GM21825 (cell line): ENCODE measurements around the gene ANO3.

Source experiments
- ATAC-seq: cut with Tn5 transposase; IDR thresholded peaks from one replicate; pipeline ENCODE4 v1.9.1; 2021; ENCODE audit warnings: mild to moderate bottlenecking, moderate library complexity; ENCODE audit not compliant: unreplicated experiment

Gene ANO3

DNA sequence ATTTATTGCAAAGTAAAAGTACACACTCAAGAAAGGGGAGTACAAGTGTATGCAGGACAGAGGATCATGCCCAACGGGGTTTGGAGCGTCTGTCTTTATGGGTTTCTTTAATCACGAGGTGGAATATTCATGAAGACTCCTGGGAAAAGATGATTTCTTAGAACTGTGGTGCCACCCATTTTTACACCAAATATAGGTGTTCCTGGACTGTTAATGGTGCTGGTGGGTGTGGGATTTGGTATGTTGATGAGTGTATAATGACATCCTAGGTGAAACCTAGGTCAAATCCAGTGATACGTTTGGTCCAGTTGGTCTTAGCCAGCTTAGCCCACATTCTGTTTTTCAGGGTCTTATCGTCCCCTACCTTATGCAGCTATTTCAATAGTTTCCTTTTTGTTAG, 21.1 kb downstream of the ANO3 start:
- ATAC-seq, result no peak

DNA sequence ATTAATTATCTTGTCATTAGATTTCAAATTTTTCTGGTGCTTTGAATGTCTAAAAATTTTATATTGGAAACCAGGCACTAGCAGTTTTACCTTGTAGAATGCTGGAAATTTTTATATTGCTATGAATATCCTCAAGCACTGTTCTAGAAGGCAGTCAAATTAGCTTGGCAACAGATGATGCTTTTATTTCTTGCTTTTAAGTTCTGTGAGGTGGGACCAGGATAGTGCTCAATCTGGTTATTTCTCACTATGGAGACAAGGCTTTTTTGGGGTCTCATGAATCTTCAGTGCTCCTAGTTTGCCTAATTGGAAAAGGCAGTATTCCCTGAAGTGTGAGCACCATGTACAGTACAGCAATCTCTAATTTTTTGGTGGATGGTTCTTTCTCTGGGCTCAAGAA, 27.1 kb downstream of the ANO3 start:
- ATAC-seq, result no peak

DNA sequence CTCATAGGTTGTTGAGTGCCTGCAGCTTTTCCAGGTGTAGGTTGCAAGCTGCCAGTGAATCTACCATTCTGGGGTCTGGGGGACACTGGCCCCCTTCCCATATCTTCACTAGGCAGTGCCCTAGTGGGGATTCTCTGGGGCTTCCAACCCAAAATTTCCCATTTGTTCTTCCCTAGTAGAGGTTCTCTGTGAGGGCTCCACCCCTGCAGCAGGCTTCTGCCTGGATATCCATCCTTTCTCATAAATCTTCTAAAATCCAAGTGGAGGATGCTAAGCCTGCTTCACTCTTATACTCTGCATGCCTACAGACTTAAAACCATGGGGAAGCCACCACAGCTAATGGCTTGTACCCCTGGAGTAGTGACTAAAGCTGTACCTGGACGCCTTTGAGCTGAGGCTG, 33.4 kb downstream of the ANO3 start:
- ATAC-seq, result no peak

DNA sequence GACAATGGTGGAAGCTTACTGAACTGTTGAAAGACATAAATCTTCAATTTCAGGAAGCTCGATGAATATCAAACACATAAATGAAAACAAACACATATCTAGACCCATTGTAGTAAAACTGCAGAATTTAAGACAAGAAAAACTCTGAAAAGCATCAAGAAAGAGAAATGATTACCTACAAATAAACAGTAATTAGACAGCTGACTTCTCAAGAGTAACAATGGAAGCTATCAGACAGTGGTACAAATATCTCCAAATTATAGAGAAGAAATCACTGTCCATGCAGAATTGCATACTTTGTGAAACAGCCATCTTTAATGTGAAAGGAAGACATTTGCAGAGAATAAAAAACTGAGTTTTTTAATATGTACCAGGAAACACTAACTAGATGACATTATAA, 45.7 kb downstream of the ANO3 start:
- no peak for ATAC-seq

DNA sequence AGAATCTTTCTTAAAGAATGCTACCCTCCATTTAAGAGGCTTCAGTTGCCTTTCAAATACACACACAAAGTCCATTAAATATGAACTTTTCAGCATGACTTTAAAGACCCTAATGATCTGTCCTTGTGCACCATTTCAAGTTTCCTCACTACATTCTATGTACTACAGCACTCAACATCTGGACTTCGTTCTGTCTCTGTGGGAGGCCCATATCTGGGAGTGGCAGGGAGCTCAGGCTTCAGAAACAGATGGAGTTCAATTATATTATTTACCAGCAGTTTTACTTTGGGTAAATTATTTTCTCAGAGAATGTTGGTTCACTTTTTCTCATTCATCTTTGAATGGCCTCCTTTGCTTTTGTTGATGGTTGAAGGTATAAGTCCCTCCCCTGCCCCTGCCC, 67.4 kb downstream of the ANO3 start:
- no peak for ATAC-seq

DNA sequence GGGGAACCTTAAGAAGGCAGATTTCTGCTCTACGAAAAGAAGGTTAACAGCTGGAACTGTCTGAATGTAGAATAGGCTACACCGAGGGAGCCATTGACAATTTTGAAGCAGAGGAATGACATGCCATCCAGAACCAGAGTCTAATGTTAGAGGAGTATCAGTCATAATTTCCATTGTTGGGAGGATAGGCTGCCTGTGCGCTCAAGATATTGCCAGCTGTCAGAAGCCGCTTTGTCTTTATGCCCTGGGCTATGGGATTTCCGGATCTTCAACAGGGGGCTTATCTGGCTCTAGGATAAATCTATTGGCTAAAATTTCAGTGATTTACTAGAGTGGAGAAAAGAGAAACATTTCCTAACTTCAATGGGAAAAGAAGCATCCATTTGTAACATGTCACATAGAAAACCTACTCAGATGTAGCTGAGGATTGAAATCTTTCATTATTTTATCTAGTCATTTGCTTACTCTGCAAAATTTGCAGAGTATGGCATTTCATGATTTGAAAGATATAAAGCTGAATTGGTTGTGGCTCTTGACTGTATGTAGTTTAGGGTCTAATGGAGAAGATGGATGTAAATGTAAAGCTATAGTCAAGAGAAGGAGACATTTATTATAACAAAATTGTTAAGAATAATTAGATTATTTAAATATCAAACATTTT, 78.9 kb downstream of the ANO3 start:
- no peak for ATAC-seq

DNA sequence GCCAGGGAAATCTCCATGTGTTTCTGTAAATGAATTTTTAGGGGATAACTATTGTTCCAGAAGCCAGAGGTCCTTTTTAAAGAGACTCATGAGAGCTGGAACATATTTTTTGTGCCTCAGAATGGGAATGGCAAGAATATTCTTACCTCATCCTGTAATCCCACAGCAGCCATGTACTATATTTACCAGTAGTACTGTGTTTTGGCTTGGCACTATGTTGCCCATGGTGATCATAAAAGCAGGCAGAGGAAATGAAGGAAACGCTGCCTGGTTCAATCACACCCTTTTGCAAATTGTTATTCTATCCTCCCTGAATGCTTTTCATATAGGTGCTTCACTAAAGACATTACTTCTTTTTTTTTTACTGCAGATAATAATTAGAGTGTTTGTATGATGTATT, 81.0 kb downstream of the ANO3 start:
- ATAC-seq, result no peak

DNA sequence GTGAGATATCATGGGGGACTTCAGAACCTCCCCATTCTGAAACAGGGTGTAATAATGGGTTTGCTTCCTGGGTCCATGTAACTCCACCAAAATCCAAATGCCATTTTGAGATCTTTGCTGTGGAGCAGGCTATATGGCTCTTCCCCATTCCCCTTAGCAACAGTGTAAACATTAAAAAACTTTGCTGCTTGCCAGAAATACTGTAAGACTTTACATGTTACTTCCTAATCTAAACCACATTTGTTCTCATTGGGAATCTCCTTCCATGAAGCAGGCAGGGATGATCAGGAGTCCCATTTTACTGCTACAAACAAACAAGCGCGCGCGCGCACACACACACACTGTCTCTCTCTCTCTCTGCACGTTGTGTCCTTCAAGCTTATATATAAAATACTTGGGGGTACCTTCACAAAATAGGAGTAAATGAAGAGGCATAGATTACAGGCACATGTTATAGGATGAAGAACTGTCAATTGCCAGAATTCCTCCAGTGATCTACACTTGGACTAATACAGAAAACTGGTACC, 86.5 kb downstream of the ANO3 start:
- no peak for ATAC-seq

DNA sequence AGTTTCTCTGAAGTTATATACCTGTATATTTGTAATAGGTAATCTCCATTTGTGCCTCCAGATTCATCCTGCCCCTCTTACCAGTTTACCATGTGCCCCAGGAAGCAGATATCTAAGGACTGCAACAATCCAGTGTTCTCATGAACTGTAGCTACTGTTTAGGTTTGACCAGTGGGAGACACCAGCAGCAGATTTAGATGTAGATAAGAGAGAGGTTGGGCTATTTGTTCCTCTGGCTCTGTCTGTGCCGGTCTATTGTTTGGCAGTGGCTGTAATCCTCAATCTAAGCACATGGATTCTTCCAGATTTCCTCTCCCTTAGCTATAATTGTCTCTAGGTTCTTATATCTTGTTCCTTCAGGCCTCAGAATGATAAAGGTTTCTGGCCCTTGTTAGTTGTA, 88.4 kb downstream of the ANO3 start:
- no peak for ATAC-seq

DNA sequence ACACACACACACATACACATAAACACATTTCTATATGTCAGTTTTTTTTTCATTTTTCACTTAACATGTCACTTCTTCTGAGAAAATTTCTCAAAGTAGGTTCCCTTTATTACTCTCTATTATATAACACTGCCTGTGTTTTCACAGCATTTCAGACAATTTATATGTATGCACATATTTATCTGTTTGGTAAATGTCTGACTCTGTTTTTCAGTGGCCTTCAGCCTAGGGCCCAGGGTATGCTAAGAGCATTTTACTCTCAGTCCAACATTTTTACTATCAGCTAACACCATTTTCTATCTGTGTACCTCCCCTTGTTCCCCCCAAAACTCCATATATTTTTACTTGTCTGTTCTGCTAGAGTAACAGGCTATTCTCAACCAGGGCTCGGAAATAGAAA, 92.3 kb downstream of the ANO3 start:
- ATAC-seq, result no peak

DNA sequence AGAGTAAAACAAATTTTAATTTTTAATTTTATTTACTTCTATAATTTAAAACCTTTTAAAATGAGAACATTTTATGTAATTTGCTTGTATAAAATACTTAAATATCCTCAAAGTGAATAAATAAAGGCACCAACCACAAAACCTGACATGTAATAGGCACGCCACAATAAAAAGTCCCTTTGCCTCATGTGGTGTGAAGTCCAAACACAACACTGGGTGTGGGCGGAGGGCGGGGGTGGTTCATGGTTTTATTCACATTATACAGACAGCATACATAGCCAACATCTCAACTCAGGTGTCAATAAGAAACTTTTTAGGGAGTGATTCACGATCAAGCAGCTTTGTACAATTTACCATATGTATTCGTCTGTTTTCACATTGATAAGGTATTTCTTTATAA, 107.9 kb downstream of the ANO3 start:
- ATAC-seq, result no peak

DNA sequence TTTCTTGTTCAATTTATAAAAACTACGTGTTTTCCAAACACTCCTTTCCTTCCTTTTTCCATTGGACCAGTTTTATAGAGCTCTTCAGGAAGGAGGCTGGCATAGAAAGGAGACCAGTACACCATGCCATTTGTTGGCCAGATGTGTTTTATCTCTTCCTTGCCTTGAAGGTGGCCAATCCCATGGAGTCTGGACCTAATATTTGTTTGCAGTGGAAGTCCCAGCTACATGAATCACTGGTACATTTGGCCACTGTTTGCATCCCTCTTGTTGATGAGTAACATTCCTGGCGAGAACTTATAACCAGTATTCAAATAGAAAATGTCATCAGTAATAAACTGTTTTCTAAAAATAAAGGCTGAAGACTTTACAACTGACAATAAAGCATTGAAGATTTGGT, 110.2 kb downstream of the ANO3 start:
- ATAC-seq, result no peak

DNA sequence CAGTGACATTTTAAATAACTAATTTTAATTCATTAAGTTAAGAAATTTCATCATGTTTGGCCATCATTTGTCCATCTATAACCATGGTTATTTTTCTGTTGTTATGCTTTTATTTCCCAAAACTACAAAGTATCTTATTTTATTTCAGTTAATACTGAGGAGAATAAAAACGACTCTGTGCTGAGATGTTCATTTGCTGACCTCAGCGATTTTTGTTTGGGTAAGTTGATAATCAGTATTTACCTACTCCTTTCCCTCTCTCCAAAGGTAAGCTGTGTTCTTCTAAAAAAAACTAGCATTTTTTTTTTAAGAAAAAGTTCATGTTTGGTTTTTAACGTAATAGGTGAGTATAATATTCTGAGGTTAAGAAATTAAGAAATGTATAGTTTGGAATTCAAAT, 111.7 kb downstream of the ANO3 start:
- ATAC-seq, result no peak

DNA sequence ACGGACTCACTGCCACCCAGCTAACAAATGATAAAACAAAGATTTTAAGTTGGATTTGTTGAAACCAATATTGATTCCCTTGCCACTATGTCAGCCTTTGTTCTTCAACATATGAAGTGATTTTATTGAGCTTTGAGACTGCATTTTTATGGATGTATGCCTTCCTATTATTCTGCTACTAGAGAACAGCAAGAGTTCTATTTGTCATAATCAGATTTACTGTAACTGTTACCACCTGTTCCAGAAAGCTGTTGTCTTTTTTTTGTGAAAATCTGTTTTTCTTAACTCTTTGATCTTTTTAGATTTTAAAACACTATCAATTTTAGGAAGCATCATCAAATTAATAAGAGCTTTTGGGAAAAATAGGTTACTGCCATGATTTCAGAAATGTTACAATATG, 125.7 kb downstream of the ANO3 start:
- no peak for ATAC-seq

DNA sequence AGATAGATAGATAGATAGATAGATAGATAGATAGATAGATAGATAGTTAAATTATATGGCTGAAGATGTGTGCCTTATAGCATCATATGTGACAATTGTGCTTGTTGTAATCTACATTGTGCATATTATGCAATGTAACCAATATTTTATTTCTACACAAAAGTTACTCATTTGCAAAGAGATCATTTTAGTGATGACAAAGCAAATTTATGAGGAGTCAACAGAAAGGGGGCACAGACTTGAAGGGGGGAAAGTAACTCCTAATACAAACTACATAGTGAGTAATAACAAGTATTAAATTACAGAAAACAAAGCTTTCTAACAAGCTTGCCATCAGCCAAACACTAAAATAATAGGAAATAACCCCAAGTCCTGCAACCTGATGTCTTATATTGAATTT, 133.3 kb downstream of the ANO3 start:
- ATAC-seq, result no peak

DNA sequence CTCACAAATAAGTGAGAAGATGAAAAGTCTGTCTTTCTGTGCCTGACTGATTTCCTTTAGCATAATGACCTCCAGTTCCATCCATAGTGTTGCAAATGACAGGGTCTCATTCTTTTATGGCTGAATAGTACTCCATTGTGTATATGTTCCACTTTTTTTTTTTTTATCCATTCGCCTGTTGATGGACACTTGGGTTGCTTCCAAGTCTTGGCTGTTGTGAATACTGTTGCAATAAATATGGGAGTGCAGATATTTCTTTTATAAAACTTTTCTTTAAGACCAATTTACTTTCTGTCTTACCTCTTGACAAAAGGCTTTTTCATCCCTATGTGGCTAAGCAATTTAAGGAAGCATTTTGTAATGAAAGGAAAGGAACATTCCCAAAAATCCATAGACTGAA, 135.6 kb downstream of the ANO3 start:
- no peak for ATAC-seq

DNA sequence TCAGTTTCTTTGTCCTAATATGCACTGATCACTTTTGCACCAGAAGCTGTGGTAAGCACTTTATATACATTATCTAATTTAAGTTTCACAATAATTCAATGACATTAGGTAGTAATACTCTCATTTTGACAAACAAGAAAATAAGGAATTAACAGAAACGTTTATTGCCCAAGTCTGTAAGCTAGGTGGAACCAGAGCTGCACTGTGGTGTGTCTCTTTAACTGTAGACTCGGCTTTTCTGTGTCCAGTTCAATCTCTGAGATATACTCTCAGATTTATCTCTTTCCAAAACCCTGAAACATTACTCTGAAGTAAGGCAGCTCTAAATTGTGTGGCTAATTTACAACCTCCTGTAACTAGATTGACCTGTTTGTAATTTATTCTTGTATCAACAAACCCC, 139.1 kb downstream of the ANO3 start:
- ATAC-seq, result no peak

DNA sequence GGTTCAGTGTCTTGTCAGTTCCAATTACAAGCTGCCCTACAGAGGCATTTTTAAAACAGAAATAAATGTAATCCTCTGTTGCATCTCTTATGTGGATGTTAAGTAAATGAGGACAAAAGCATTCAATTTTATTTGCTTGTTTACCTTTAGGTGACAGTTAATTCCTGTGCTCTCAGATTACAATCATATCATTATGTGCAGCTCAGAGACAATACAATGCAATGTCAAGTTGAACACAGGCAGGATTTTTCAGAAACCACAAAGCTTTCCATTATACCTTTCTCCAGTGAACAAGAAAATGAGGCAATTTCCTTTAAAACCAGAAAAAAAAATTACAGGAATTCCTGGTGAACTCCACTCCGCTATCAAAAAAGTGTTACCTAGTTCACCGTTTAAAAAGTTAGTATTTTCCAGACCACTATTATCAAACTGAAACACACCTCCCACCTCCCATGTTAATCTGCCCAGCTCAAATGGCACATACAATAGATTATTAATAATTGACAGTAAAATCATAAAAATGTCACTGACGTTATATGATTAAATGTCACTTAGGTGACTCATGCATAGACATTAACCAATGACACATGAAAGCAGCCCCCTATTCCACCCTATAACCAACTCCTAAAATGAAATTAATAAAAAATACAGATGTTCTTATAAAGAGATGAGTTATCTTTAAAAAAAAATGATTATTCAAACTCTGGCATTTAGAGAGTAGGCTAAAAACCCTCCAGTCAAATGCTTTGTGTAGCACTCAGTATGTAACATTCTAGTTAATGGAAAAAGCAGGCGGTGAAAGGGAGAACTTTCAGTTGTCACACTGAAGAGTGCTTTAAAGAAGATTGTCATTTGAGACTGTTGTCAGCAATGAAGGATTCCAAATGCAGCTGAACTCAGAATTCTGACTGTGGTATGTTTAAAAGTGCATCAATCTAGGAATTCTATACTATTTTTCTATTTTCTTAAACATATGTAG, 141.6 kb downstream of the ANO3 start:
- no peak for ATAC-seq

DNA sequence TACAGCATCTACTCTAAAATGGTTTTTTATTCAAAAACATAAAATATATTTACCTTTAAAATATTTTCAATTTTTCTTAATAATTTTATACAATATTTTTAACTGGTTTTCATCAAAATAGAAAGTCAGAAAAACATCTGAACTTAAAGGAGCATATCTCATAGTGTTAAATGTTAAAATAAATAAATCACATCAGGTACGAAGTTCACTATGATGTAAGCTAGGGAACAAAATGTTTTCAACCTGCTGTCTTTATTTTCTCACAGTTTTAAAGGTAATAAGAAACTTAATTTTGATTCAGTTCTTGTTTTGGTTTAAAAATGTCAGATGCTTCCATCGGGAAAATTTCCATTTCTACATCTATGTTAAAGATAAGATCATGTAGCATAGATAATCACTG, 142.5 kb downstream of the ANO3 start:
- no peak for ATAC-seq

DNA sequence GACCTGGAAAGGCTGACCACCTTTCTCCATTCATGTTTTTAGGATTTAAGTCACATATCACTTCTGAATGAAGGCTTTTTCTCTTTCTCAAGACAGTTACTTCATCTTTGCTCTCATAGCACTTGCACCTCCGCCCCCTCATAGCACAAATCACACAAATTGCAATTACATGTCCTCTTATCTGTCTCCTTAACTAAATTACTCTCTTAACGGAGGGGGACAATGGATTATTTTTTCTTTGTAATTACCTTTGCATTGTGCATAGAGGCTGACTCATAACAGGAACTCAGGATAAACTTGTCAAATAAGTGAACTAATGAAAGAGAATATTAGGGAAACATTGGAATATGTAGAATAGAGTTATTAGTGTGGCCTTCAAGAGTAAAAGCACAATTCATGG, 145.5 kb downstream of the ANO3 start:
- no peak for ATAC-seq

DNA sequence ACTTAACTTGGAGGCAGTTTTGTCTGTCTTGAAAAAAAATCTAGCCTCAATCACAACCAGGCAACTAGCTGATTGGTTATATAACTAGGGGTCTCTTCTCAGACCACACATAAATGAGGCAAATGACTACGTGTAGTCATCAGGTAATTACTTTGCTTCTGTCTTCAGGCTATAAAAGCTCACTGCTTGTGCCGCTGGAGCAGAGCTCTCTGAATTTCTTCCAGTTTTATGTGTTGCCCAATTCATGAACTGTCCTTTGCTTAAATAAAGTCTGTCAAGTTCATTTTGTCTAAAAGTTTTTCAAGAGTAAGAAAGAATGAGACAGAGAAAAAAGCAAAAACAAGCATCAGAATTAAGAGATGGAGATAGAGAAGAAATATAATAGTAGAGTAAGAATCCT, 146.8 kb downstream of the ANO3 start:
- no peak for ATAC-seq

DNA sequence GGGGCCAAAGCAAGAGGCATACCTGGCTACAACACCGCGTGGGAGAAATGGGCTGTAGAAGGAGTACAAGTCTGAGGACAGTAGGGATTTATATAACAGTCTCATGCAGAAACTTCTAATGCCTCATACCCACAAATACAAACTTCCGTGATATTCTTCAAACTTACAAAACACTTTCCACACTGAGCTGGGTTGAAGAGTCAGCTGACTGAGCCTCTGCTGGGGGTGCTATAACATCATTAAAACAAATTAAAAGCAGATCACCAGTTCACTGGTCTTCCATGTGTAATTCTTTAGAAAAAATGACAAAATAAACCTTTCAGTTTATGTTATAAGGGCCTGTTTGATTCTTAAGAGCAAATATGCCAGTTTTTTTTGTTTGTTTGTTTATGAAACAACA, 148.1 kb downstream of the ANO3 start:
- no peak for ATAC-seq
